ENCODE results near the gene C2orf74.
"Not testable (repeated sequence)": the region's sequence is repeated elsewhere in the genome, so short reads cannot be mapped to it uniquely, and the experiment has no call there.

C2orf74 gene

GRCh38 chr2:61173116-61173515 is 11.1 kb downstream of the C2orf74 start:
- DNase-seq (ENCODE audit: low read depth in 3 of 3): no peak

GRCh38 chr2:61175036-61175435 is 13.0 kb downstream of the C2orf74 start:
- DNase-seq (ENCODE audit: low read depth in 3 of 3): no peak

GRCh38 chr2:61176755-61177726 is 15.1 kb downstream of the C2orf74 start:
- DNase-seq (ENCODE audit: low read depth in 3 of 3): peak; percentile 91 to 93 (median 92)

GRCh38 chr2:61177727-61178549 is 15.9 kb downstream of the C2orf74 start:
- peak in 2 of 3 experiments; percentile 20 to 41 for DNase-seq (ENCODE audit: low read depth in 3 of 3)

- DNase-seq (ENCODE audit: low read depth in 3 of 3): no peak
Measured at GRCh38 chr2:61178603-61179545, 16.9 kb downstream of the C2orf74 start.

- no peak for DNase-seq (ENCODE audit: low read depth in 3 of 3)
Measured at GRCh38 chr2:61179701-61180639, 18.0 kb downstream of the C2orf74 start.

- DNase-seq (ENCODE audit: low read depth in 3 of 3): no peak
Measured at GRCh38 chr2:61180686-61181085, 18.7 kb downstream of the C2orf74 start.

- DNase-seq (ENCODE audit: low read depth in 3 of 3): no peak
Measured at GRCh38 chr2:61181382-61182058, 19.5 kb downstream of the C2orf74 start.

- no peak for DNase-seq (ENCODE audit: low read depth in 3 of 3)
Measured at GRCh38 chr2:61182059-61182383, 20.0 kb downstream of the C2orf74 start.

- no peak for DNase-seq (ENCODE audit: low read depth in 3 of 3)
Measured at GRCh38 chr2:61183795-61184194, 21.8 kb downstream of the C2orf74 start.

- DNase-seq (ENCODE audit: low read depth in 3 of 3): no peak
Measured at GRCh38 chr2:61184263-61184662, 22.3 kb downstream of the C2orf74 start.

- DNase-seq (ENCODE audit: low read depth in 3 of 3): no peak
Measured at GRCh38 chr2:61185231-61185728, 23.3 kb downstream of the C2orf74 start.

GRCh38 chr2:61187085-61187484 is 25.1 kb downstream of the C2orf74 start:
- DNase-seq (ENCODE audit: low read depth in 3 of 3): no peak

GRCh38 chr2:61193670-61194561 is 31.9 kb downstream of the C2orf74 start:
- no peak for DNase-seq (ENCODE audit: low read depth in 3 of 3)

- DNase-seq (ENCODE audit: low read depth in 3 of 3): not testable (repeated sequence)
Measured at GRCh38 chr2:61194646-61195045, 32.7 kb downstream of the C2orf74 start.

- DNase-seq (ENCODE audit: low read depth in 3 of 3): no peak
Measured at GRCh38 chr2:61196671-61197070, 34.7 kb downstream of the C2orf74 start.

- DNase-seq (ENCODE audit: low read depth in 3 of 3): no peak
Measured at GRCh38 chr2:61205132-61205531, 43.1 kb downstream of the C2orf74 start.

GRCh38 chr2:61210332-61210981 is 48.5 kb downstream of the C2orf74 start:
- DNase-seq (ENCODE audit: low read depth in 3 of 3): no peak
